IPS DF 4.7 (cell line): ENCODE results near the gene FOXA3.
"Not testable (repeated sequence)": the region's sequence is repeated elsewhere in the genome, so short reads cannot be mapped to it uniquely, and the experiment has no call there.

ENCODE experiments used
- DNase-seq: peaks from one replicate; pipeline ENCODE4 v3.0.0-alpha.2; 2013; ENCODE audit warnings: low spot score; ENCODE audit errors: extremely low read depth

FOXA3 gene

GRCh38 chr19:45889210-45889885, 25.2 kb downstream of the FOXA3 start:
- DNase-seq = no peak

GRCh38 chr19:45890877-45891276, 26.8 kb downstream of the FOXA3 start:
- DNase-seq = no peak

- no peak for DNase-seq
Observed at GRCh38 chr19:45895519-45895972, 31.4 kb downstream of the FOXA3 start.

- not testable (repeated sequence) for DNase-seq
Observed at GRCh38 chr19:45895983-45896599, 32.0 kb downstream of the FOXA3 start.

- DNase-seq = no peak
Observed at GRCh38 chr19:45897261-45897812, 33.2 kb downstream of the FOXA3 start.

- no peak for DNase-seq
Observed at GRCh38 chr19:45899253-45899652, 35.1 kb downstream of the FOXA3 start.

- no peak for DNase-seq
Observed at GRCh38 chr19:45899919-45900589, 35.9 kb downstream of the FOXA3 start.

- DNase-seq = no peak
Observed at GRCh38 chr19:45900738-45901431, 36.8 kb downstream of the FOXA3 start.

GRCh38 chr19:45901432-45901911, 37.3 kb downstream of the FOXA3 start:
- no peak for DNase-seq

- no peak for DNase-seq
Observed at GRCh38 chr19:45901912-45902650, 38.0 kb downstream of the FOXA3 start, which contains the start of gene MYPOP. TSS of gene MYPOP (minus strand) at chr19:45902613. CDS start at chr19:45901773, 840 bp downstream.

- DNase-seq = no peak
Observed at GRCh38 chr19:45902651-45903625, 38.8 kb downstream of the FOXA3 start.

GRCh38 chr19:45905011-45905410, 40.9 kb downstream of the FOXA3 start:
- DNase-seq = no peak

GRCh38 chr19:45906221-45906620, 42.1 kb downstream of the FOXA3 start:
- DNase-seq = no peak

GRCh38 chr19:45908956-45909355, 44.8 kb downstream of the FOXA3 start:
- no peak for DNase-seq

- DNase-seq = no peak
Observed at GRCh38 chr19:45911291-45911690, 47.2 kb downstream of the FOXA3 start.

GRCh38 chr19:45913874-45914830, 50.0 kb downstream of the FOXA3 start, which contains the start of gene NANOS2:
TSS of gene NANOS2 (minus strand) at chr19:45914778. CDS start at chr19:45914693, 85 bp downstream.
- peak; percentile 56 for DNase-seq

GRCh38 chr19:45917421-45918091, 53.4 kb downstream of the FOXA3 start:
- DNase-seq = no peak

- DNase-seq = no peak
Observed at GRCh38 chr19:45918721-45919120, 54.6 kb downstream of the FOXA3 start.
